ENCODE results near the gene TCF4.

The TCF4 gene

GRCh38 chr18:55228191-55228590 lies 359.8 kb downstream of the TCF4 start:
- no peak overlapping the region for H3K4me3 ChIP-seq (ENCODE audit: low read length)
- H3K4me2 ChIP-seq (ENCODE audit: low read length): no peak overlapping the region
- peaks cover 78% of the 10 kb centered on the region for H3K36me3 ChIP-seq (ENCODE audit: control insufficient read depth, low read length)
- H3K27ac ChIP-seq (ENCODE audit: low read depth, low read length): no peak overlapping the region
- no peaks in the 10 kb centered on the region for H3K9me3 ChIP-seq (ENCODE audit: control insufficient read depth, insufficient read depth, low read length)
- no peaks in the 10 kb centered on the region for H3F3A ChIP-seq (ENCODE audit: control insufficient read depth, insufficient read depth)
- H3K79me2 ChIP-seq (ENCODE audit: control insufficient read depth, low read length): no peaks in the 10 kb centered on the region
- TF ChIP-seq CTCF (IDR thresholded peaks at IDR 0.05; ENCODE audit: low read depth, low read length, poor library complexity, severe bottlenecking) (no peak), EZH2phosphoT487 (IDR thresholded peaks at IDR 0.05; ENCODE audit: borderline replicate concordance, low read length) (no peak)
- no peaks in the 10 kb centered on the region for H4K20me1 ChIP-seq (ENCODE audit: control insufficient read depth, insufficient read depth, low read depth, low read length)
- H3K9me2 ChIP-seq (replicated peaks; ENCODE audit: control insufficient read depth, low read length): no peaks in the 10 kb centered on the region
- no peaks in the 10 kb centered on the region for H3K4me1 ChIP-seq (ENCODE audit: control insufficient read depth, low read length)
- H3K27me3 ChIP-seq (ENCODE audit: control insufficient read depth, low read length): no peaks in the 10 kb centered on the region

- H3K36me3 ChIP-seq (ENCODE audit: control insufficient read depth, low read length): peaks cover 74% of the 10 kb centered on the region
Observed at GRCh38 chr18:55227771-55228170, 360.2 kb downstream of the TCF4 start.

GRCh38 chr18:55226044-55226443 lies 361.9 kb downstream of the TCF4 start:
- TF ChIP-seq EZH2phosphoT487 (IDR thresholded peaks at IDR 0.05; ENCODE audit: borderline replicate concordance, low read length) (no peak), CTCF (IDR thresholded peaks at IDR 0.05; ENCODE audit: low read depth, low read length, poor library complexity, severe bottlenecking) (no peak)
- Histone ChIP-seq H3K9me2 (replicated peaks; ENCODE audit: control insufficient read depth, low read length) (no peaks in the 10 kb centered on the region), H3K36me3 (ENCODE audit: control insufficient read depth, low read length) (peaks cover 56% of the 10 kb centered on the region), H3K27ac (ENCODE audit: low read depth, low read length) (no peak overlapping the region), H4K20me1 (ENCODE audit: control insufficient read depth, insufficient read depth, low read depth, low read length) (no peaks in the 10 kb centered on the region), H3K9me3 (ENCODE audit: control insufficient read depth, insufficient read depth, low read length) (no peaks in the 10 kb centered on the region), H3K4me3 (ENCODE audit: low read length) (no peak overlapping the region), H3K4me2 (ENCODE audit: low read length) (no peak overlapping the region), H3K27me3 (ENCODE audit: control insufficient read depth, low read length) (no peaks in the 10 kb centered on the region), H3K79me2 (ENCODE audit: control insufficient read depth, low read length) (no peaks in the 10 kb centered on the region), H3K4me1 (ENCODE audit: control insufficient read depth, low read length) (no peaks in the 10 kb centered on the region), H3F3A (ENCODE audit: control insufficient read depth, insufficient read depth) (peaks cover 8% of the 10 kb centered on the region; the same call in 1 of the 2 replicates)

More at GRCh38 chr18:55227771-55228170, 360.2 kb downstream of the TCF4 start:
- Histone ChIP-seq H3K4me2 (ENCODE audit: low read length) (no peak overlapping the region), H3K79me2 (ENCODE audit: control insufficient read depth, low read length) (no peaks in the 10 kb centered on the region), H3F3A (ENCODE audit: control insufficient read depth, insufficient read depth) (peaks cover 1% of the 10 kb centered on the region; the same call in 1 of the 2 replicates), H3K9me3 (ENCODE audit: control insufficient read depth, insufficient read depth, low read length) (no peaks in the 10 kb centered on the region), H3K9me2 (replicated peaks; ENCODE audit: control insufficient read depth, low read length) (no peaks in the 10 kb centered on the region), H3K4me1 (ENCODE audit: control insufficient read depth, low read length) (no peaks in the 10 kb centered on the region), H3K27ac (ENCODE audit: low read depth, low read length) (no peak overlapping the region), H3K4me3 (ENCODE audit: low read length) (no peak overlapping the region), H3K27me3 (ENCODE audit: control insufficient read depth, low read length) (no peaks in the 10 kb centered on the region), H4K20me1 (ENCODE audit: control insufficient read depth, insufficient read depth, low read depth, low read length) (no peaks in the 10 kb centered on the region)
- TF ChIP-seq CTCF (IDR thresholded peaks at IDR 0.05; ENCODE audit: low read depth, low read length, poor library complexity, severe bottlenecking) (no peak), EZH2phosphoT487 (IDR thresholded peaks at IDR 0.05; ENCODE audit: borderline replicate concordance, low read length) (no peak)

All from DOHH2 (cell line).